ENCODE measurements around the gene RUNX3.

RUNX3 gene

DNA sequence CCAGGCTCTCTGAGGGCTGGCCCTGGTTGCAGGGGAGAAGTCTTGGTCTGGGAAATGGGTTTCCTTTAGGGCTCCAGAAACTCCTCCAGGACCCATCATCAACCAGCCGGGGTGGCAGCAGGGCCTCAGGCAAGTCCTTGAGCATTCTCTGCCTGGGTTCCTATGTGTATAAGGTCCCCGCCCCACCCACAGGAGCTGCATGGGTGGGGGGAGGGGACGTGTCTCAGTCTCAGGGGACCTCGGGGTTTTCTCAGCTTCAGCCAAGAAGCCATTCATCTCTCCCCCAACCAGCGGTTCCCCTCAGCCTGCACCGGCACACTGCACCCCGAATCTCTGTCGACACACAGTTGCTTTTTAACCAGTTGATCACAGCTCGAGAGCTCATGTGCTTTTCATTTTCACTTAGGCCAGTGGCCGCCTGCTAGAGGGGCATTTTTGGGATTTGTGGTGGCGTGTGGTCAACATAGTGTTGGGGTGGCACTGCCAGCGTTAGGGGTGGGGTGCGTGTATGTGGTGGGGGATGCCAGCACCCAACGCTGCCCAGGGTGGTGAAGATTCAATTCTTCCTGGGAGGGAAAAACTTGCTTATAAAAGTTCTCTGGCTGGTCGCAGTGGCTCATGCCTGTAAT lies 6.5 kb downstream of the RUNX3 start:
- H3K4me3 ChIP-seq (replicated peaks; ENCODE audit: low read depth, low read length), result no peak overlapping the region
- no peak for DNase-seq (ENCODE audit: extremely low read depth, low read depth)
- TF ChIP-seq, protein P1, sequence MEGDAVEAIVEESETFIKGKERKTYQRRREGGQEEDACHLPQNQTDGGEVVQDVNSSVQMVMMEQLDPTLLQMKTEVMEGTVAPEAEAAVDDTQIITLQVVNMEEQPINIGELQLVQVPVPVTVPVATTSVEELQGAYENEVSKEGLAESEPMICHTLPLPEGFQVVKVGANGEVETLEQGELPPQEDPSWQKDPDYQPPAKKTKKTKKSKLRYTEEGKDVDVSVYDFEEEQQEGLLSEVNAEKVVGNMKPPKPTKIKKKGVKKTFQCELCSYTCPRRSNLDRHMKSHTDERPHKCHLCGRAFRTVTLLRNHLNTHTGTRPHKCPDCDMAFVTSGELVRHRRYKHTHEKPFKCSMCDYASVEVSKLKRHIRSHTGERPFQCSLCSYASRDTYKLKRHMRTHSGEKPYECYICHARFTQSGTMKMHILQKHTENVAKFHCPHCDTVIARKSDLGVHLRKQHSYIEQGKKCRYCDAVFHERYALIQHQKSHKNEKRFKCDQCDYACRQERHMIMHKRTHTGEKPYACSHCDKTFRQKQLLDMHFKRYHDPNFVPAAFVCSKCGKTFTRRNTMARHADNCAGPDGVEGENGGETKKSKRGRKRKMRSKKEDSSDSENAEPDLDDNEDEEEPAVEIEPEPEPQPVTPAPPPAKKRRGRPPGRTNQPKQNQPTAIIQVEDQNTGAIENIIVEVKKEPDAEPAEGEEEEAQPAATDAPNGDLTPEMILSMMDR (IDR thresholded peaks at IDR 0.05; ENCODE audit: low read depth, low read length, missing control alignments), result no peak

- DNase-seq (ENCODE audit: extremely low read depth, low read depth), result no peak
- no peak overlapping the region for H3K4me3 ChIP-seq (replicated peaks; ENCODE audit: low read depth, low read length)
- TF ChIP-seq, protein P1 (IDR thresholded peaks at IDR 0.05; ENCODE audit: low read depth, low read length, missing control alignments), result no peak
Measured at GRCh38 chr1:24921938-24922662, 8.0 kb downstream of the RUNX3 start.

DNA sequence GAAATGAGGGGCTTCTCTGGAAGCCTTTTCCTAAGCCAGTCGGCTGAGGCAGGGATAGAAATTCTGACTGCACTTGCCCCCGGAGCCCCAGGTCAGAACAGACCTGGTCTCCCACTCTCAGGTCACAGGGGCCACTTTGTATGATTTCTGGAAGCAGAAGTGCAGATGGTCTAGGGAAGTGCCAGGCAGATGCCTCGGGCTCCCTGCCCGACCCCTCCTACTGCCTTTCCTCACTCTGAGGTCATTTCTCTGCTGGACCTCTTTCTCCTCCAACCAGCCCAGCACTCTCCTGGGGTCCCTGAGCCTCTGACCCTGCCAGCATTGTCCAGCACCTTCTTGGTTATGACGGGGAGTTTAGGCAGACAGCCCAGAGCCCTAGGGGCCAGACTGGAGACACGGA lies 8.7 kb downstream of the RUNX3 start:
- DNase-seq (ENCODE audit: extremely low read depth, low read depth), result no peak
- no peak overlapping the region for H3K4me3 ChIP-seq (replicated peaks; ENCODE audit: low read depth, low read length)
- TF ChIP-seq, protein P1 (IDR thresholded peaks at IDR 0.05; ENCODE audit: low read depth, low read length, missing control alignments), result no peak

DNA sequence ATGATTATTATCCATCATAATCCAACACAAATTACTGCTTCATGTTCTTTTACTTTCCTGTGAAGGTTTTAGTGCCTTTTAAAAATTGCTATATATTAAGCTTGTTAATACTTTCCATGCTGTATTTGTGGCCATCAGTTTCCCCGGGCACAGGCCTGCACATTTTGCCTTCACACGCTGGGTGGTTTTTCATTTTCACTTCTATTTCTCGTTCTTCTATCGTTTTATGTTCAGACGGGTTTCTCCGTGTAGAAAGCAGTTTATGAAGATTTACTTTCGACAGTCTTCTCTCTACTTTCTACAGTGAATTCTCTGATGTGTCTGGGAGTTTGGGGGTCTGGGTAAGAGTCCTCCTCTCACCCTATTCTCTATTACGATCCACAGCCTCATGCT lies 9.5 kb downstream of the RUNX3 start:
- TF ChIP-seq, protein P1 (IDR thresholded peaks at IDR 0.05; ENCODE audit: low read depth, low read length, missing control alignments), result no peak

GRCh38 chr1:24919791-24920532 lies 10.1 kb downstream of the RUNX3 start:
- H3K4me3 ChIP-seq (replicated peaks; ENCODE audit: low read depth, low read length), result no peak overlapping the region
- TF ChIP-seq, protein P1 (IDR thresholded peaks at IDR 0.05; ENCODE audit: low read depth, low read length, missing control alignments), result no peak
- no peak for DNase-seq (ENCODE audit: extremely low read depth, low read depth)

More for the DNA sequence above, 9.5 kb downstream of the RUNX3 start:
- no peak overlapping the region for H3K4me3 ChIP-seq (replicated peaks; ENCODE audit: low read depth, low read length)
- no peak for DNase-seq (ENCODE audit: extremely low read depth, low read depth)

DNA sequence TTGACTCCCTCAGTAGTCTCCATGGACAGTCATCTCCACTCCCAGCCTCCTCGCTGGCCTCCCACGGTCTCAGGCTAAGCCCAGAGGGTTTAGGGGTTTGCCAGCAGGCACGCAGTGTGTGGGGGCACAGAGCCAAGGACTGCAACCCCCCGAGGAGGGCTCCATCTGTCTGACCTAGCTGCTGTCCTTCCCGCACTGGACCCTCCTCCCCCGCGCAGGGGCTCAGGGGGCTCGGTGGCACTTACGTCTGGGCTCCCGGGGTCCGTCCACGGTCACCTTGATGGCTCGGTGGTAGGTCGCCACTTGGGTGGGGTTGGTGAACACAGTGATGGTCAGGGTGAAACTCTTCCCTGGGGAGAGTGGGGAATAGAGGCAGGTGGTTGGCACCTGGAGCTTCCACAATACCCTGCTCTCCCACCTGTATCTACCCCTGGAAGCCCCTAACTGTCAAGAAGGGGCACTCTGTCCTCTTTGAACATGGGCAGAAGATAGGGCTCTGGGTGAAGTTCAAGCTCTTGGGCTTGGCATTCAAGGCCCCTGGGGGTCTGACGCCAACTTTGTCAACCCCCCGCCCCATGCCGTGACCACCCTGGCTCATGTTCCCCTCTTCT lies 11.0 kb downstream of the RUNX3 start:
- TF ChIP-seq, protein P1 (IDR thresholded peaks at IDR 0.05; ENCODE audit: low read depth, low read length, missing control alignments), result no peak
- no peak overlapping the region for H3K4me3 ChIP-seq (replicated peaks; ENCODE audit: low read depth, low read length)
- DNase-seq (ENCODE audit: extremely low read depth, low read depth), result no peak
